EL (cell line): ENCODE measurements around the gene RCOR3.
"Not testable (repeated sequence)": the region's sequence is repeated elsewhere in the genome, so short reads cannot be mapped to it uniquely, and the experiment has no call there.

Source experiments
- DNase-seq: peaks from one replicate; pipeline ENCODE4 v3.0.0-alpha.2; 2016

Gene RCOR3

GRCh38 chr1:211258756-211259637, at the start of gene RCOR3:
Gene RCOR3 (plus strand): TSS chr1:211259366. CDS start chr1:211259561, 195 bp downstream.
- DNase-seq: peak; percentile 91

GRCh38 chr1:211210052-211210451, 49.1 kb upstream of the RCOR3 start:
- no peak for DNase-seq

GRCh38 chr1:211210965-211211364, 48.2 kb upstream of the RCOR3 start:
- DNase-seq: no peak

- no peak for DNase-seq
Observed at GRCh38 chr1:211213702-211214101, 45.5 kb upstream of the RCOR3 start.

- no peak for DNase-seq
Observed at GRCh38 chr1:211215577-211215976, 43.6 kb upstream of the RCOR3 start.

GRCh38 chr1:211217392-211217791, 41.8 kb upstream of the RCOR3 start:
- DNase-seq: no peak

GRCh38 chr1:211222469-211223234, 36.5 kb upstream of the RCOR3 start:
- DNase-seq: not testable (repeated sequence)

- not testable (repeated sequence) for DNase-seq
Observed at GRCh38 chr1:211228573-211229364, 30.4 kb upstream of the RCOR3 start.

- no peak for DNase-seq
Observed at GRCh38 chr1:211229365-211229759, 29.8 kb upstream of the RCOR3 start.

GRCh38 chr1:211231873-211232272, 27.3 kb upstream of the RCOR3 start:
- no peak for DNase-seq

- peak; percentile 52 for DNase-seq
Observed at GRCh38 chr1:211236633-211237320, 22.4 kb upstream of the RCOR3 start.

GRCh38 chr1:211237579-211237978, 21.6 kb upstream of the RCOR3 start:
- DNase-seq: no peak

GRCh38 chr1:211240567-211240966, 18.6 kb upstream of the RCOR3 start:
- DNase-seq: not testable (repeated sequence)

- DNase-seq: no peak
Observed at GRCh38 chr1:211241071-211241470, 18.1 kb upstream of the RCOR3 start.

- DNase-seq: not testable (repeated sequence)
Observed at GRCh38 chr1:211243639-211244038, 15.5 kb upstream of the RCOR3 start.

- not testable (repeated sequence) for DNase-seq
Observed at GRCh38 chr1:211246583-211246982, 12.6 kb upstream of the RCOR3 start.

- DNase-seq: no peak
Observed at GRCh38 chr1:211247921-211248320, 11.2 kb upstream of the RCOR3 start.

GRCh38 chr1:211249611-211250010, 9.6 kb upstream of the RCOR3 start:
- DNase-seq: not testable (repeated sequence)

GRCh38 chr1:211257826-211258225, 1.3 kb upstream of the RCOR3 start:
- DNase-seq: peak; percentile 13

GRCh38 chr1:211258310-211258755, 833 bp upstream of the RCOR3 start:
- peak; percentile 75 for DNase-seq

- DNase-seq: no peak
Observed at GRCh38 chr1:211259638-211260126, 516 bp downstream of the RCOR3 start.
